GM10266 (cell line): ENCODE data around the gene MEGF11.

ENCODE experiments used
- DNase-seq: peaks from one replicate; pipeline ENCODE4 v3.0.0; 2012; ENCODE audit errors: extremely low spot score
- TF ChIP-seq, protein P1 (sequence below): IDR thresholded peaks from 2 replicates; pipeline ENCODE4 v1.5.1; 2012; ENCODE audit warnings: mild to moderate bottlenecking, low read depth; ENCODE audit not compliant: control insufficient read depth, insufficient read depth; ENCODE audit errors: missing control alignments

MEGF11 gene

DNA sequence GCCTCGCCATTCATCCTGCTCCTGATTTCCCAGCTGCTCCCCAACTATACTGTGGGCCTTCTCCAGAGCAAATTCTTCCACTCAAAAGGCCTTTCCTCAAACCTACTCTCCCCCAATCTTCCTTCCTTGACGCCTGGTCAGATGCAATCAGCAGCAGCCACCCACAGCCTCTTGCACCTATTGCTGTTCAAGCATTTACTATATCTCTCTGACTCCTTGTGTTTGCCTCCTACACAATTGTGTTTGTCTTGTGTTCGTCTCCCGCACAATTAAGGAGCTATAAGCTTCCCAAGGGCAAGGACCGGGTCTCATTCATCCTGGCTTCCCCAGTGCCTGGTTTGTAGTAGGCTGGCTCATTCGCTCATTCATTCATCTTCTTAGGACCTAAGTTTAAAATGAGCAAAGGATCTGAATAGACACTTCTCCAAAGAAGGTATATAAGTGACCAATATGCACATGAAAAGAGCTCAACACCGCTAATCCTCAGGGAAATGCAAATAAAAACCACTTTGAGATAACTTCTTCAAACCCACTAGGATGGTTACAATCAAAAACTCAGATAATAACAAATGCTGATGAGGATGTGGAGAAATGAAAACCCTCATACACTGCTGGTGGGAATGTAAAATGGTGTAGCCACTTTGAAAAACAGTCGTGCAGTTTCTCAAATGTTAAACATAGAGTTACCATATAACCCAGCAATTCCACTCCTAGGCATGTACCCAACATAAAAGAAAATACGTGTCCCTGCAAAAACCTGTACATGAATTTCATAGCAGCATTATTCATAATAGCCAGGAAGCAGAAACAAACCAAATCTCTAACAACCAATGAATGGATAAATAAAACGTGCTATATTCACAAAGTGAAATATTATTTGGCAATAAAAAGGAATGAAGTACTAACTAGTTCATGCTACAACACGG, 31.0 kb downstream of the MEGF11 start:
- DNase-seq: no peak
- TF ChIP-seq, protein P1, sequence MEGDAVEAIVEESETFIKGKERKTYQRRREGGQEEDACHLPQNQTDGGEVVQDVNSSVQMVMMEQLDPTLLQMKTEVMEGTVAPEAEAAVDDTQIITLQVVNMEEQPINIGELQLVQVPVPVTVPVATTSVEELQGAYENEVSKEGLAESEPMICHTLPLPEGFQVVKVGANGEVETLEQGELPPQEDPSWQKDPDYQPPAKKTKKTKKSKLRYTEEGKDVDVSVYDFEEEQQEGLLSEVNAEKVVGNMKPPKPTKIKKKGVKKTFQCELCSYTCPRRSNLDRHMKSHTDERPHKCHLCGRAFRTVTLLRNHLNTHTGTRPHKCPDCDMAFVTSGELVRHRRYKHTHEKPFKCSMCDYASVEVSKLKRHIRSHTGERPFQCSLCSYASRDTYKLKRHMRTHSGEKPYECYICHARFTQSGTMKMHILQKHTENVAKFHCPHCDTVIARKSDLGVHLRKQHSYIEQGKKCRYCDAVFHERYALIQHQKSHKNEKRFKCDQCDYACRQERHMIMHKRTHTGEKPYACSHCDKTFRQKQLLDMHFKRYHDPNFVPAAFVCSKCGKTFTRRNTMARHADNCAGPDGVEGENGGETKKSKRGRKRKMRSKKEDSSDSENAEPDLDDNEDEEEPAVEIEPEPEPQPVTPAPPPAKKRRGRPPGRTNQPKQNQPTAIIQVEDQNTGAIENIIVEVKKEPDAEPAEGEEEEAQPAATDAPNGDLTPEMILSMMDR: no peak

DNA sequence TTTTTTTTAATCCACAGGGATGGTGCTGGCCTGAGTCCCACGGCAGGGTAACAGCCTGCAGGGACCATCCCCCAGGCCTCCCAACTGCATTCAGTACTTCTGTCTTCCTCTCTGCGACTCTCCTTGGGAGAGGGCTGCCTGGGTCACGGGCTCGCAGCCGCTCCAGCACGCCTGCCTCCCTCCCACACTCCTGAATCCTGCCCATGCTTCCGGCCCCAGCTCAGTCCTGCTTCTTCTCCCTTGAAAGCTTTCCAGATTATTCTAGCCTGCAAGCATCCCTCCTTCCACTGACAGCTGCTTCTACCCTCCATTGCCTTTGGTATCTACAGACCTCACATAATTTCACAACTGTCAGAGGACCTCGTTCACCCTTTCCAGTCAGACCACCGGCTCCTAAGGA, 32.4 kb downstream of the MEGF11 start:
- no peak for DNase-seq
- TF ChIP-seq, protein P1: no peak

DNA sequence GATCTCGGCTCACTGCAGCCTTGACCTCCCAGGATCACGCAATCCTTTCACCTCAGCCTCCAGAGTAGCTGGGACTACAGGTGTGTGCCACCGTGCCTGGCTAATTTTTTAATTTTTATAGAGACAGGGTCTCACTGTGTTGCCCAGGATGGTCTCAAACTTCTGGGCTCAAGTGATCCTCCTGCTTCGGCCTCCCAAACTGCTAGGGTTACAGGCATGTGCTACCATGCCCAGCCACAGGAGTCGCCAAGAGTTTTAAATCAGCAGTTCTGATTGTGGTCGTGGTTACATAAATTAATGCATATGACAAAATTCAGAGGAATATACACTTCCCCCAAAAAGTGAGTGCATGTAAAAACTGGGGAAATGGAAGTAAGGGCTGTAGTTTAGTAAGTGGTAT, 32.9 kb downstream of the MEGF11 start:
- DNase-seq: no peak
- TF ChIP-seq, protein P1: no peak

DNA sequence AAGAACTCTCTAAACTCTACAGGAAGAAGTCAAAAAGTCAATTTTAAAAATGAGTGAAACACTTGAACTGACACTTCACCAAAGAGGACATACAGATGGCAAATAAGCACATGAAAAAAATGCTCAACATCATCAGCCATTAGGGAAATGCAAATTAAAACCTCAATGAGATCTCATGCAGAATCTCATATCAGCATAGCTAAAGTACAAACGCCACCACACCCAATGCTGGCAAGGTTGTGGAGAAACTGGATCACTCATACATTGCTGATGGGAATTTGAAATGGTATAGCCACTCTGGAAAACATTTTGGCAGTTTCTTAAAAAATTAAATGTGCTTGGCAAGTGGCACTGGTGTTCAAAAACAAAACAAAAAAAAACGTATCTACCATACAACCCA, 34.2 kb downstream of the MEGF11 start:
- TF ChIP-seq, protein P1: no peak

DNA sequence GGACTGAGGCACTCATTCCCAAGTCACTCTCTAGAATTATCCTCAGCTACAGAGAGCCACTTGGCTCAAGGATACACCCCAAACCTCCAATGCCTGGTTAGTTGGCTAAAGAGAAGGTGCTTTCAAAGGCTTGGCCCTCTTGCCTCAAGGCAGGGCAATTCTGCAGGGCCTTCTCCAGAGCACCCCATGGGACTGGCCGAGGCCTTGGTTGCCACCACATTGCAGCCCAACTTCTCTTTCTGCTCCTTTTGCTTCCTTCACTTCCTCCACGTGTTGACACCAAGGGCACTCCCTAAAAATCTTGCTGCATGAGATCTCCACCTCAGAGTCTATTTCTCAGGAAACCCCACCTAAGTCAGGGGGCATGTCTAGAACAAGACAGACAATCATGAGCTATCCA, 36.7 kb downstream of the MEGF11 start:
- TF ChIP-seq, protein P1: no peak

More for the DNA sequence above, 34.2 kb downstream of the MEGF11 start:
- DNase-seq: no peak

DNA sequence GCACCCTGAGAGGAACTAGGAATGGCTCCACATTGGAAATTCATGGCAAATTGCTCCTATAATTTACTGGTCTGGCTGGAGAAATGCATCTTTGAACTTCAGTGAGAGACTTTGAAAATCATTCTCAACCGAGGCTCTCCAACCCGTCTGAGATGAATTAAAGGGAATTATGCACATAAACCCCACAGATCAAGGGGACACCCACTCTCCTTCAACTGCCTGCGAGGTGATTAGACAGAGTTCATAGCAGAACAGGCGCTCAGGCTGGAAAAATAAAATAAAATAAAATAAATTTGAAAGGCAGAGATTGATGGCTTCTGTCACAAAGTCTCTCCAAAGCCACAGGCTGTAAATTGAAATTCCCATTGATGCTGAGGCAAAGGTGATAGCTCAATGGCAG, 37.7 kb downstream of the MEGF11 start:
- TF ChIP-seq, protein P1: no peak
- DNase-seq: no peak

More for the DNA sequence above, 36.7 kb downstream of the MEGF11 start:
- no peak for DNase-seq

DNA sequence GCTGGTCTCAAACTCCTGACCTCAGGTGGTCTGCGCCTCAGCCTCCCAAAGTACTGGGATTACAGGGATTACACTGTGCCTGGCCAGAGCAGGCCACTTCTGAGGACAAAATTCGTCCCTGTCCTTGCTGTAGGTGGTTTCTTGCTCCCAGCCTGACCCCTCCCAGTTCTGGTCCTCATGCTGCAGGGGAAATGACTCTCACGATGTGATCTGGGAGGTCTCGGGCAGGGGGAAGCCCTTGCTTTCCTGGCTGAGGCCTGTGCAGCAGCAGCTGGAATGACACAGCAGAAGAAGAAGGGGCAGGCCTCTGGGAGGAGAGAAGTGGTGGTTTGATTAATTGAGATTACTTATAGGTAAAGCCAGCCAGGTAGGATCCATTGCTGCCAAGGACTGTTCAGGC, 39.3 kb downstream of the MEGF11 start:
- TF ChIP-seq, protein P1: no peak

More for the DNA sequence above, 39.3 kb downstream of the MEGF11 start:
- DNase-seq: no peak
